ENCODE data around the gene GCSAML.

Gene GCSAML

GRCh38 chr1:247548092-247548491, 842 bp upstream of the GCSAML start:
- no peak overlapping the region for H3K27ac Mint-ChIP-seq
- peaks cover 11% of the 10 kb centered on the region for H3K4me1 Mint-ChIP-seq
- peaks cover 36% of the 10 kb centered on the region for H3K27me3 Mint-ChIP-seq
- no peaks in the 10 kb centered on the region for H3K9me3 Mint-ChIP-seq
- ATAC-seq, result no peak
- no peaks in the 10 kb centered on the region for H3K36me3 Mint-ChIP-seq
- no peak overlapping the region for H3K4me3 Mint-ChIP-seq

- Mint-ChIP-seq H3K27me3 (peaks cover 26% of the 10 kb centered on the region), H3K9me3 (no peaks in the 10 kb centered on the region)
Measured at GRCh38 chr1:247551721-247552120, 2.8 kb downstream of the GCSAML start.

GRCh38 chr1:247552231-247552630, 3.3 kb downstream of the GCSAML start:
- Mint-ChIP-seq H3K9me3 (no peaks in the 10 kb centered on the region), H3K4me3 (no peak overlapping the region), H3K27me3 (peaks cover 26% of the 10 kb centered on the region), H3K4me1 (peaks cover 11% of the 10 kb centered on the region), H3K36me3 (no peaks in the 10 kb centered on the region), H3K27ac (no peak overlapping the region)
- no peak for ATAC-seq

More at GRCh38 chr1:247551721-247552120, 2.8 kb downstream of the GCSAML start:
- no peak for ATAC-seq
- H3K4me3 Mint-ChIP-seq, result no peak overlapping the region
- no peak overlapping the region for H3K27ac Mint-ChIP-seq
- no peaks in the 10 kb centered on the region for H3K36me3 Mint-ChIP-seq
- H3K4me1 Mint-ChIP-seq, result peaks cover 11% of the 10 kb centered on the region

GRCh38 chr1:247557926-247558674, 9.2 kb downstream of the GCSAML start:
- no peak overlapping the region for H3K27ac Mint-ChIP-seq
- H3K4me1 Mint-ChIP-seq, result no peaks in the 10 kb centered on the region
- no peak for ATAC-seq
- H3K36me3 Mint-ChIP-seq, result no peaks in the 10 kb centered on the region
- no peaks in the 10 kb centered on the region for H3K27me3 Mint-ChIP-seq
- no peak overlapping the region for H3K4me3 Mint-ChIP-seq
- H3K9me3 Mint-ChIP-seq, result no peaks in the 10 kb centered on the region

- Mint-ChIP-seq H3K27me3 (no peaks in the 10 kb centered on the region), H3K27ac (no peak overlapping the region), H3K4me3 (no peak overlapping the region), H3K36me3 (no peaks in the 10 kb centered on the region), H3K9me3 (no peaks in the 10 kb centered on the region), H3K4me1 (no peaks in the 10 kb centered on the region)
- no peak for ATAC-seq
Measured at GRCh38 chr1:247561711-247562110, 12.8 kb downstream of the GCSAML start.

GRCh38 chr1:247562198-247562597, 13.3 kb downstream of the GCSAML start:
- ATAC-seq, result no peak

GRCh38 chr1:247574236-247574635, 25.3 kb downstream of the GCSAML start:
- peaks cover 16% of the 10 kb centered on the region for H3K9me3 Mint-ChIP-seq
- H3K36me3 Mint-ChIP-seq, result peaks cover 10% of the 10 kb centered on the region
- no peak for ATAC-seq
- peaks cover 16% of the 10 kb centered on the region for H3K27me3 Mint-ChIP-seq
- no peak overlapping the region for H3K27ac Mint-ChIP-seq
- H3K4me1 Mint-ChIP-seq, result no peaks in the 10 kb centered on the region
- no peak overlapping the region for H3K4me3 Mint-ChIP-seq

More at GRCh38 chr1:247562198-247562597, 13.3 kb downstream of the GCSAML start:
- H3K4me3 Mint-ChIP-seq, result no peak overlapping the region
- no peak overlapping the region for H3K27ac Mint-ChIP-seq
- H3K4me1 Mint-ChIP-seq, result no peaks in the 10 kb centered on the region
- no peaks in the 10 kb centered on the region for H3K27me3 Mint-ChIP-seq
- H3K9me3 Mint-ChIP-seq, result no peaks in the 10 kb centered on the region
- H3K36me3 Mint-ChIP-seq, result no peaks in the 10 kb centered on the region

- peaks cover 10% of the 10 kb centered on the region for H3K36me3 Mint-ChIP-seq
- H3K9me3 Mint-ChIP-seq, result peaks cover 16% of the 10 kb centered on the region
- H3K4me1 Mint-ChIP-seq, result no peaks in the 10 kb centered on the region
- H3K27ac Mint-ChIP-seq, result no peak overlapping the region
- peaks cover 16% of the 10 kb centered on the region for H3K27me3 Mint-ChIP-seq
- no peak for ATAC-seq
- H3K4me3 Mint-ChIP-seq, result no peak overlapping the region
Measured at GRCh38 chr1:247574664-247575063, 25.7 kb downstream of the GCSAML start.

GRCh38 chr1:247576514-247576913, 27.6 kb downstream of the GCSAML start:
- Mint-ChIP-seq H3K27me3 (peaks cover 16% of the 10 kb centered on the region), H3K27ac (no peak overlapping the region), H3K36me3 (no peaks in the 10 kb centered on the region), H3K9me3 (peaks cover 4% of the 10 kb centered on the region), H3K4me3 (no peak overlapping the region), H3K4me1 (no peaks in the 10 kb centered on the region)
- no peak for ATAC-seq

- no peak overlapping the region for H3K27ac Mint-ChIP-seq
- no peak for ATAC-seq
- H3K4me1 Mint-ChIP-seq, result no peaks in the 10 kb centered on the region
- no peak overlapping the region for H3K4me3 Mint-ChIP-seq
- no peaks in the 10 kb centered on the region for H3K36me3 Mint-ChIP-seq
- H3K9me3 Mint-ChIP-seq, result no peaks in the 10 kb centered on the region
- peaks cover 19% of the 10 kb centered on the region for H3K27me3 Mint-ChIP-seq
Measured at GRCh38 chr1:247578946-247579460, 30.1 kb downstream of the GCSAML start.

GRCh38 chr1:247588060-247588459, 39.1 kb downstream of the GCSAML start, which contains the start of gene OR2G2:
Gene OR2G2 (plus strand): TSS chr1:247588360. CDS start chr1:247588360, 0 bp downstream.
- Mint-ChIP-seq H3K9me3 (peaks cover 15% of the 10 kb centered on the region), H3K4me3 (no peak within 1 kb of the TSS), H3K27ac (no peak within 1 kb of the TSS), H3K4me1 (no peaks in the 10 kb centered on the region), H3K36me3 (no peaks in the 10 kb centered on the region), H3K27me3 (peaks cover 11% of the 10 kb centered on the region)
- ATAC-seq, result no peak

GRCh38 chr1:247605286-247605685, 56.4 kb downstream of the GCSAML start, which contains the start of gene OR2G3:
Gene OR2G3 (plus strand): TSS chr1:247605586. CDS start chr1:247605586, 0 bp downstream.
- H3K4me3 Mint-ChIP-seq, result no peak within 1 kb of the TSS
- H3K27ac Mint-ChIP-seq, result no peak within 1 kb of the TSS
- H3K4me1 Mint-ChIP-seq, result no peaks in the 10 kb centered on the region
- H3K9me3 Mint-ChIP-seq, result peaks cover 10% of the 10 kb centered on the region
- no peaks in the 10 kb centered on the region for H3K36me3 Mint-ChIP-seq
- peaks cover 7% of the 10 kb centered on the region for H3K27me3 Mint-ChIP-seq
- no peak for ATAC-seq

GRCh38 chr1:247613405-247613804, 64.5 kb downstream of the GCSAML start:
- Mint-ChIP-seq H3K27me3 (peaks cover 3% of the 10 kb centered on the region), H3K4me3 (no peak overlapping the region), H3K4me1 (no peaks in the 10 kb centered on the region), H3K36me3 (no peaks in the 10 kb centered on the region), H3K27ac (no peak overlapping the region), H3K9me3 (peaks cover 12% of the 10 kb centered on the region)
- no peak for ATAC-seq

- Mint-ChIP-seq H3K4me3 (no peak overlapping the region), H3K36me3 (no peaks in the 10 kb centered on the region), H3K9me3 (peaks cover 7% of the 10 kb centered on the region), H3K27ac (no peak overlapping the region), H3K4me1 (no peaks in the 10 kb centered on the region), H3K27me3 (no peaks in the 10 kb centered on the region)
- peak; percentile 59 for ATAC-seq
Measured at GRCh38 chr1:247614625-247615024, 65.7 kb downstream of the GCSAML start.
